Peyer's patch (tissue), 4 donors: ENCODE data around the gene PPDPF.

Source experiments
- POLR2A ChIP-seq, 2 donors: fragments of 450-650 bp; IDR thresholded peaks; one replicate each; pipeline ENCODE4 v1.5.1; 2017; ENCODE audit warnings: antibody characterized with exemption in 2 of 2, mild to moderate bottlenecking in 2 of 2, moderate library complexity in 2 of 2
- TF ChIP-seq, protein P1 (sequence below), 6 experiments: fragments of 450-650 bp in 4 of 6; fragments of 200-600 bp in 2 of 6; sonication (generic) in 1 of 6; IDR thresholded peaks; one replicate each; pipeline ENCODE4 v1.5.1; 2017 to 2019; ENCODE audit warnings: antibody characterized with exemption in 6 of 6, mild to moderate bottlenecking in 3 of 6, moderate library complexity in 1 of 6

DNA sequence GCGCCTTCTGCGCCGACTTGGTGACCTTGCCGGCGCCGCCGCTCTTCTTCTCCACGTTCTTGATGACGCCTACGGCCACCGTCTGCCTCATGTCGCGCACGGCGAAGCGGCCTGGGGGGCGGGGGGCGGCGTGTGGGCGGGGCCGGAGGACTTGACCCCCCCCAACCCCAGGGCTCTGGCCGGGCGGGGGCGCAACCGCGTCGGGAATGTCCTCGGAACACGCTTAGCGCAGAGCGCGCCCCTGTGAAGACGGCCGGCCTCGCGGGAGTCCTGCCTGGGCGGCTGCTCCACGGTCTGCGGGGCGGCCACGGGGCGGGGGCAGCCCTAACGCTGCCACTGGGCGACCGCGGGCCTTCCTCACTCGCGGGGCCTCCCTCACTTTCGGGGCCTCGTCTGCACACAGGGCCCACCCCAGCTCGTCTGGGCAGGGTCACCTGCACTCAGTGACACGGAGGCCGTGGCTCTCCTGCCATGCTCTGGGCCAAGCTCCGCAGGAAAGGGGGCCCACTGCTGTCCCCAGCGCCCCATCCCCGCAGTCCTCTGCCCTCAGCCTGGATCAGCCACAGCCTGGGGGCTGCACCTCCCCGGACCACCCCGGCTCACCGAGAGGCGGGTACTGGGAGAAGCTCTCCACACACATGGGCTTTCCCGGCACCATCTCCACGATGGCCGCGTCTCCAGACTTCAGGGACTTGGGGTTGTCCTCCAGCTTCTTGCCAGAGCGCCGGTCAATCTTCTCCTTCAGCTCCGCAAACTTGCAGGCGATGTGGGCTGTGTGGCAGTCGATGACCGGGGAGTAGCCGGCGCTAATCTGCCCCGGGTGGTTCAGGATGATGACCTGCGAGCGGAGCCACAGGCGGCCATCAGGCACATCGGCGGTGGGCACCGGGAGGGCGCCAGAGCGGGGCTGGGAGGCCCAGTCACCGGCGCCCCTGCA lies 32.0 kb upstream of the PPDPF start:
- TF ChIP-seq, protein P1, sequence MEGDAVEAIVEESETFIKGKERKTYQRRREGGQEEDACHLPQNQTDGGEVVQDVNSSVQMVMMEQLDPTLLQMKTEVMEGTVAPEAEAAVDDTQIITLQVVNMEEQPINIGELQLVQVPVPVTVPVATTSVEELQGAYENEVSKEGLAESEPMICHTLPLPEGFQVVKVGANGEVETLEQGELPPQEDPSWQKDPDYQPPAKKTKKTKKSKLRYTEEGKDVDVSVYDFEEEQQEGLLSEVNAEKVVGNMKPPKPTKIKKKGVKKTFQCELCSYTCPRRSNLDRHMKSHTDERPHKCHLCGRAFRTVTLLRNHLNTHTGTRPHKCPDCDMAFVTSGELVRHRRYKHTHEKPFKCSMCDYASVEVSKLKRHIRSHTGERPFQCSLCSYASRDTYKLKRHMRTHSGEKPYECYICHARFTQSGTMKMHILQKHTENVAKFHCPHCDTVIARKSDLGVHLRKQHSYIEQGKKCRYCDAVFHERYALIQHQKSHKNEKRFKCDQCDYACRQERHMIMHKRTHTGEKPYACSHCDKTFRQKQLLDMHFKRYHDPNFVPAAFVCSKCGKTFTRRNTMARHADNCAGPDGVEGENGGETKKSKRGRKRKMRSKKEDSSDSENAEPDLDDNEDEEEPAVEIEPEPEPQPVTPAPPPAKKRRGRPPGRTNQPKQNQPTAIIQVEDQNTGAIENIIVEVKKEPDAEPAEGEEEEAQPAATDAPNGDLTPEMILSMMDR (IDR thresholded peaks at IDR 0.05) = no peak
- TF ChIP-seq POLR2A (IDR thresholded peaks at IDR 0.05) = no peak
